ENCODE measurements around the gene HJV.
"Not testable (repeated sequence)": the region's sequence is repeated elsewhere in the genome, so short reads cannot be mapped to it uniquely, and the experiment has no call there.

HJV gene

DNA sequence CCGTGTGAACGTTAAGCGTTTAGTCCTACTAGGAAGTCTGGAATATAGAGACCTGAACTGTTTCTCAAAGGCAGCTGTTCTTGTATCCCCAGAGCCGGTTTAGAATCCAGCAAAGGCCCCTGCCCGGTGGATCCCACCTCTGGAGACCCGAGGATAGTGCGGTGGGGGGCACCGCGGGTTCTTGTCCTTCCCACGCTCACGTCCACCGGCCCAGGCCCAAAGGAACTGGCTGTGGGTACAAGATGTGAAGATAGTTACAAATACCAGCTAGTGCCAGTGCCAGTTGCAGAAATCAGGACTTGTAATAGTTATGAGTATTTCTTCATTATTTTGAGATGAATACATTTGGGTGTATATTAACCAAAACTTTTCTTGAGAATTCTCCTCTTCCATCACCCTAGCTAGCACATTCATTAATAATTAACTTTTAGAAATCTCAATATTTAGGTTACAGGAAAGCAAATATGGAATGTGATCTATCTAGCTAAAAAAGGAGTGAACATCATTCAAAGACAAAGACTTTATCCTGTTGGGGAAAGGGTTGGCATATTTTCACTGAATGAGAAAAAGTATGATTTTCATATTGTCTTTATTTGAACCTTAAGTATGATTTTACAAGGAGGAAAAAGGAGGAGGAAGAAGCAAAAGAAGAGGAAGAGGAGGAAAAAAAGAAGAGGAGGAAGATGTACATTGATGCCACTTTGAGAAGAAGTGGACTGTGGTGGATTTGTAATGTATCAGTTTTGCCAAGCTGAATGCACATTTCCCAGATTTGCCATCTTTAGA lies 28.5 kb upstream of the HJV start:
- H3K9ac ChIP-seq (ENCODE audit: low read length); H3K27ac ChIP-seq (ENCODE audit: low read depth, low read length, poor library complexity, severe bottlenecking); H3K9me3 ChIP-seq (ENCODE audit: low read length); H3F3A ChIP-seq (ENCODE audit: insufficient read depth, low read length); H3K4me3 ChIP-seq (ENCODE audit: low read depth, low read length, poor library complexity, severe bottlenecking); H3K9me2 ChIP-seq (ENCODE audit: low read depth, low read length); H2AFZ ChIP-seq (ENCODE audit: low read length); H3K4me2 ChIP-seq (ENCODE audit: low read length); H4K20me1 ChIP-seq (ENCODE audit: insufficient read depth, low read length); H3K27me3 ChIP-seq (ENCODE audit: insufficient read depth, low read length); H3K36me3 ChIP-seq (ENCODE audit: insufficient read depth, low read length); H3K79me2 ChIP-seq (ENCODE audit: insufficient read depth, low read length): not testable (repeated sequence)
- H3K4me1 ChIP-seq (ENCODE audit: insufficient read depth, low read length, severe bottlenecking) = peaks cover 12% of the 10 kb centered on the region

DNA sequence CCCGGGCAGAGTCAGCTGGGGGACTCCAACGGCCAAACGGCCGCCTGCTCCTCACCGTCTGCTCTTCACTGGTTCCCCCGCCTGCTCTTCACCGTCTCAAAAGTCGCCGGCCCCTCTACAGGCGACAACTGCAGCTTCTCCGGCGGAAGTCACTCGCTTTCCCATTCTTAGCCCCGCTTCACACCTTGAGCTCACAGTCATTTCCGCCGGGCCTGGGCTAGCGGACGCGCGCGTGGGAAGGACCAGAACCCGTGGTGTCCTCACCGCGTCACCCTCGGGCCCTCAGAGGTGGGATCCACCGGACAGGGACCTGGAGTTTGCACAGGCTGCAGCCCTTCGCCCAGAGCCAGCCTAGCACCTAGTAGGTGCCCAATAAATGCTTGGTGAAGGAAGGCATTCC lies 27.9 kb upstream of the HJV start:
- H2AFZ ChIP-seq (ENCODE audit: low read length) = no peak overlapping the region
- no peak overlapping the region for H3K4me2 ChIP-seq (ENCODE audit: low read length)
- no peaks in the 10 kb centered on the region for H4K20me1 ChIP-seq (ENCODE audit: insufficient read depth, low read length)
- no peaks in the 10 kb centered on the region for H3K79me2 ChIP-seq (ENCODE audit: insufficient read depth, low read length)
- H3K9me2 ChIP-seq (ENCODE audit: low read depth, low read length) = no peaks in the 10 kb centered on the region
- no peaks in the 10 kb centered on the region for H3K27me3 ChIP-seq (ENCODE audit: insufficient read depth, low read length)
- TF ChIP-seq CTCF (IDR thresholded peaks at IDR 0.05; ENCODE audit: low read length) (no peak), EZH2 (IDR thresholded peaks at IDR 0.05; ENCODE audit: borderline replicate concordance, low read length) (no peak)
- no peaks in the 10 kb centered on the region for H3K9me3 ChIP-seq (ENCODE audit: low read length)
- no peak overlapping the region for H3K9ac ChIP-seq (ENCODE audit: low read length)
- 0 out of 2 replicates have a peak, but pooled peaks cover 4% of the 10 kb centered on the region for H3F3A ChIP-seq (ENCODE audit: insufficient read depth, low read length)
- H3K27ac ChIP-seq (ENCODE audit: low read depth, low read length, poor library complexity, severe bottlenecking) = no peak overlapping the region
- no peak overlapping the region for H3K4me3 ChIP-seq (ENCODE audit: low read depth, low read length, poor library complexity, severe bottlenecking)
- no peaks in the 10 kb centered on the region for H3K36me3 ChIP-seq (ENCODE audit: insufficient read depth, low read length)
- H3K4me1 ChIP-seq (ENCODE audit: insufficient read depth, low read length, severe bottlenecking) = peaks cover 12% of the 10 kb centered on the region

DNA sequence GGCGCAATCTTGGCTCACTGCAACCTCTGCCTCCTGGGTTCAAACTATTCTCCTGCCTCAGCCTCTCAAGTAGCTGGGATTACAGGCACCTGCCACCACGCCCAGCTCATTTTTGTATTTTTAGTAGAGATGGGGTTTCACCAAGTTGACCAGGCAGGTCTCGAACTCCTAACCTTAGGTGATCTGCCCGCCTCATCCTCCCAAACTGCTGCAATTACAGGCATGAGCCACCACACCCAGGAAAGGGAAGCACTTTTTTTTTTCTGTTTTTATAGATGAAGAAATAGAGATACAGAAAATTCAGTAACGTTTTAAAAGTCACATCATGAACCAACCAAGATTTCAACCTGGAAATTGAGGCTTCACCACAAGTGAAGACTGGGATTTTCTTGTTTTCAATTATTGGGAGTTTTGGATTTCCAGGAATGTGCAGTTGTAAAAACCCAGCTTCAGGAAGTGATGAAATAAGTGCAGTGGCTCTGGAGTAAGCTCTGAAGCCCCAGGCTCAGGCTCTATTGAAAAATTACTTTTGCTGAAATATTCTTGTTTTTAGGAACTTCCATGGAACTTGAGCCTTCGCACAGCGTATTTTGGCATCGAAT lies 27.1 kb upstream of the HJV start:
- H3K36me3 ChIP-seq (ENCODE audit: insufficient read depth, low read length); H3K4me3 ChIP-seq (ENCODE audit: low read depth, low read length, poor library complexity, severe bottlenecking); H3K9me3 ChIP-seq (ENCODE audit: low read length); H3K4me2 ChIP-seq (ENCODE audit: low read length); H3K27me3 ChIP-seq (ENCODE audit: insufficient read depth, low read length); H2AFZ ChIP-seq (ENCODE audit: low read length); H3K27ac ChIP-seq (ENCODE audit: low read depth, low read length, poor library complexity, severe bottlenecking); H3K9ac ChIP-seq (ENCODE audit: low read length); H3K79me2 ChIP-seq (ENCODE audit: insufficient read depth, low read length); H3K9me2 ChIP-seq (ENCODE audit: low read depth, low read length); H4K20me1 ChIP-seq (ENCODE audit: insufficient read depth, low read length); H3F3A ChIP-seq (ENCODE audit: insufficient read depth, low read length): not testable (repeated sequence)
- H3K4me1 ChIP-seq (ENCODE audit: insufficient read depth, low read length, severe bottlenecking) = peaks cover 12% of the 10 kb centered on the region

DNA sequence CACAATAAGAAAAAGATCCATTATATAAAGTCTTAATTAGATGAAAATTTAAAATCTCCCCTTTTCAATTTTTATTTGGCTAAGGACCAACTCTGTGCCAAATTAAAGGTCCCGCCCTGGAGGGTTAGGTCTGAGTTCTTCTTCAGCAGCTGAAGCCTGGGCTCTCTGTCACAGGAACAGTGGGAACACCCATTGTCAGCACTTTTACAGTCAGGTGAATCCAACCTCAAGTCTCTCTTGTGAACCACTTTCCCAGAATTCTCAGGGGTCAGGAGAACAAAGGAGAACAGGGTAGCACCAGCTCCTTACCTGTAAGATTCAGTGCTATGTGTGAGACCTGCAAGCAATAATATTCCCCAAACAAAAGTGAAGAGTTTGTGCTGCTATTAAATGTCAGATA lies 25.1 kb upstream of the HJV start:
- no peak overlapping the region for H3K9ac ChIP-seq (ENCODE audit: low read length)
- H3K4me2 ChIP-seq (ENCODE audit: low read length) = no peak overlapping the region
- no peaks in the 10 kb centered on the region for H4K20me1 ChIP-seq (ENCODE audit: insufficient read depth, low read length)
- no peaks in the 10 kb centered on the region for H3K79me2 ChIP-seq (ENCODE audit: insufficient read depth, low read length)
- no peaks in the 10 kb centered on the region for H3K9me2 ChIP-seq (ENCODE audit: low read depth, low read length)
- peaks cover 9% of the 10 kb centered on the region for H3K4me1 ChIP-seq (ENCODE audit: insufficient read depth, low read length, severe bottlenecking)
- H3K9me3 ChIP-seq (ENCODE audit: low read length) = no peaks in the 10 kb centered on the region
- H3K27me3 ChIP-seq (ENCODE audit: insufficient read depth, low read length) = no peaks in the 10 kb centered on the region
- H3K36me3 ChIP-seq (ENCODE audit: insufficient read depth, low read length) = no peaks in the 10 kb centered on the region
- TF ChIP-seq CTCF (IDR thresholded peaks at IDR 0.05; ENCODE audit: low read length) (no peak), EZH2 (IDR thresholded peaks at IDR 0.05; ENCODE audit: borderline replicate concordance, low read length) (no peak)
- no peak overlapping the region for H3K4me3 ChIP-seq (ENCODE audit: low read depth, low read length, poor library complexity, severe bottlenecking)
- H3K27ac ChIP-seq (ENCODE audit: low read depth, low read length, poor library complexity, severe bottlenecking) = no peak overlapping the region
- H2AFZ ChIP-seq (ENCODE audit: low read length) = no peak overlapping the region
- 0 out of 2 replicates have a peak, but pooled peaks cover 2% of the 10 kb centered on the region for H3F3A ChIP-seq (ENCODE audit: insufficient read depth, low read length)

Measured in OCI-LY1 (cell line).